ENCODE data around the gene RGMA. TPM values are rescaled to one million over a fixed set of nuclear protein-coding genes. Genes with fewer than 3 reads are reported as not detected.
A peak's percentile ranks its signal among the peaks of the same experiment; 100 is the strongest.
"Not testable (repeated sequence)": the region's sequence is repeated elsewhere in the genome, so short reads cannot be mapped to it uniquely, and the experiment has no call there.

The RGMA gene
- polyA plus RNA-seq, 1 donor, result 12.5 TPM

- no peaks in the 10 kb centered on the region for H3K4me1 ChIP-seq (ENCODE audit: control insufficient read depth, insufficient read depth, low read length)
- H3K9me3 ChIP-seq (ENCODE audit: control insufficient read depth, low read depth, low read length), result no peaks in the 10 kb centered on the region
- DNase-seq, result no peak
- H3K27me3 ChIP-seq (ENCODE audit: control insufficient read depth, insufficient read depth, low read length), result peaks cover 3% of the 10 kb centered on the region
- no CpG with 5 or more reads among the region's 13 CpGs for WGBS (ENCODE audit: insufficient coverage, low lambda C conversion rate)
- H3K27ac ChIP-seq (ENCODE audit: low read length), result no peak overlapping the region
- no peak overlapping the region for H3K4me3 ChIP-seq (ENCODE audit: low read length)
- peaks cover 7% of the 10 kb centered on the region for H3K36me3 ChIP-seq (ENCODE audit: control insufficient read depth, insufficient read depth, low read length)
Observed at GRCh38 chr15:93041159-93041547, 47.9 kb downstream of the RGMA start.

GRCh38 chr15:93040288-93041158, 48.5 kb downstream of the RGMA start:
- Histone ChIP-seq H3K36me3 (ENCODE audit: control insufficient read depth, insufficient read depth, low read length) (peaks cover 6% of the 10 kb centered on the region), H3K4me3 (ENCODE audit: low read length) (no peak overlapping the region), H3K9me3 (ENCODE audit: control insufficient read depth, low read depth, low read length) (no peaks in the 10 kb centered on the region), H3K27me3 (ENCODE audit: control insufficient read depth, insufficient read depth, low read length) (peaks cover 3% of the 10 kb centered on the region), H3K27ac (ENCODE audit: low read length) (no peak overlapping the region), H3K4me1 (ENCODE audit: control insufficient read depth, insufficient read depth, low read length) (no peaks in the 10 kb centered on the region)
- 80% methylated on average over 1 of the region's 20 CpGs for WGBS (ENCODE audit: insufficient coverage, low lambda C conversion rate)
- no peak for DNase-seq

GRCh38 chr15:93039562-93040287, 49.3 kb downstream of the RGMA start:
- DNase-seq; H3K4me3 ChIP-seq (ENCODE audit: low read length); H3K27me3 ChIP-seq (ENCODE audit: control insufficient read depth, insufficient read depth, low read length); H3K9me3 ChIP-seq (ENCODE audit: control insufficient read depth, low read depth, low read length); H3K4me1 ChIP-seq (ENCODE audit: control insufficient read depth, insufficient read depth, low read length); H3K27ac ChIP-seq (ENCODE audit: low read length); H3K36me3 ChIP-seq (ENCODE audit: control insufficient read depth, insufficient read depth, low read length): not testable (repeated sequence)
- WGBS (ENCODE audit: insufficient coverage, low lambda C conversion rate), result no CpG with 5 or more reads among the region's 13 CpGs

- 80% methylated on average over 1 of the region's 20 CpGs for WGBS (ENCODE audit: insufficient coverage, low lambda C conversion rate)
- no peak overlapping the region for H3K4me3 ChIP-seq (ENCODE audit: low read length)
- DNase-seq, result no peak
- H3K36me3 ChIP-seq (ENCODE audit: control insufficient read depth, insufficient read depth, low read length), result no peaks in the 10 kb centered on the region
- H3K27me3 ChIP-seq (ENCODE audit: control insufficient read depth, insufficient read depth, low read length), result peaks cover 3% of the 10 kb centered on the region
- no peaks in the 10 kb centered on the region for H3K9me3 ChIP-seq (ENCODE audit: control insufficient read depth, low read depth, low read length)
- no peak overlapping the region for H3K27ac ChIP-seq (ENCODE audit: low read length)
- H3K4me1 ChIP-seq (ENCODE audit: control insufficient read depth, insufficient read depth, low read length), result no peaks in the 10 kb centered on the region
Observed at GRCh38 chr15:93037820-93038705, 50.9 kb downstream of the RGMA start.

GRCh38 chr15:93036951-93037819, 51.8 kb downstream of the RGMA start:
- Histone ChIP-seq H3K4me1 (ENCODE audit: control insufficient read depth, insufficient read depth, low read length) (no peaks in the 10 kb centered on the region), H3K27me3 (ENCODE audit: control insufficient read depth, insufficient read depth, low read length) (peaks cover 3% of the 10 kb centered on the region), H3K27ac (ENCODE audit: low read length) (no peak overlapping the region), H3K4me3 (ENCODE audit: low read length) (no peak overlapping the region), H3K36me3 (ENCODE audit: control insufficient read depth, insufficient read depth, low read length) (no peaks in the 10 kb centered on the region), H3K9me3 (ENCODE audit: control insufficient read depth, low read depth, low read length) (no peaks in the 10 kb centered on the region)
- DNase-seq, result no peak
- no CpG with 5 or more reads among the region's 29 CpGs for WGBS (ENCODE audit: insufficient coverage, low lambda C conversion rate)

- H3K36me3 ChIP-seq (ENCODE audit: control insufficient read depth, insufficient read depth, low read length), result no peaks in the 10 kb centered on the region
- DNase-seq, result peak in 1 of 2 donors; percentile 45
- no peaks in the 10 kb centered on the region for H3K4me1 ChIP-seq (ENCODE audit: control insufficient read depth, insufficient read depth, low read length)
- H3K4me3 ChIP-seq (ENCODE audit: low read length), result no peak overlapping the region
- H3K27ac ChIP-seq (ENCODE audit: low read length), result no peak overlapping the region
- peaks cover 3% of the 10 kb centered on the region for H3K27me3 ChIP-seq (ENCODE audit: control insufficient read depth, insufficient read depth, low read length)
- no CpG with 5 or more reads among the region's 32 CpGs for WGBS (ENCODE audit: insufficient coverage, low lambda C conversion rate)
- no peaks in the 10 kb centered on the region for H3K9me3 ChIP-seq (ENCODE audit: control insufficient read depth, low read depth, low read length)
Observed at GRCh38 chr15:93035953-93036810, 52.8 kb downstream of the RGMA start.

GRCh38 chr15:93035092-93035915, 53.7 kb downstream of the RGMA start:
- H3K27ac ChIP-seq (ENCODE audit: low read length), result no peak overlapping the region
- H3K9me3 ChIP-seq (ENCODE audit: control insufficient read depth, low read depth, low read length), result no peaks in the 10 kb centered on the region
- H3K4me1 ChIP-seq (ENCODE audit: control insufficient read depth, insufficient read depth, low read length), result no peaks in the 10 kb centered on the region
- H3K27me3 ChIP-seq (ENCODE audit: control insufficient read depth, insufficient read depth, low read length), result peaks cover 3% of the 10 kb centered on the region
- no peak for DNase-seq
- no peaks in the 10 kb centered on the region for H3K36me3 ChIP-seq (ENCODE audit: control insufficient read depth, insufficient read depth, low read length)
- WGBS (ENCODE audit: insufficient coverage, low lambda C conversion rate), result 100% methylated on average over 1 of the region's 18 CpGs
- no peak overlapping the region for H3K4me3 ChIP-seq (ENCODE audit: low read length)

GRCh38 chr15:93034512-93034911, 54.5 kb downstream of the RGMA start:
- Histone ChIP-seq H3K4me3 (ENCODE audit: low read length) (no peak overlapping the region), H3K36me3 (ENCODE audit: control insufficient read depth, insufficient read depth, low read length) (no peaks in the 10 kb centered on the region), H3K27me3 (ENCODE audit: control insufficient read depth, insufficient read depth, low read length) (peaks cover 3% of the 10 kb centered on the region), H3K9me3 (ENCODE audit: control insufficient read depth, low read depth, low read length) (no peaks in the 10 kb centered on the region), H3K4me1 (ENCODE audit: control insufficient read depth, insufficient read depth, low read length) (no peaks in the 10 kb centered on the region), H3K27ac (ENCODE audit: low read length) (no peak overlapping the region)
- no CpG with 5 or more reads among the region's 7 CpGs for WGBS (ENCODE audit: insufficient coverage, low lambda C conversion rate)
- no peak for DNase-seq

Measured in large intestine (tissue), 3 donors.